IPS DF 19.7 (cell line): ENCODE data around the gene IRAK2.

ENCODE experiments used
- DNase-seq: peaks from one replicate; pipeline ENCODE4 v3.0.0-alpha.2; 2013; ENCODE audit warnings: low read depth, low spot score

Gene IRAK2

GRCh38 chr3:10223676-10224639 lies 59.2 kb downstream of the IRAK2 start:
- DNase-seq: no peak

- DNase-seq: no peak
These were observed 60.3 kb downstream of the IRAK2 start for GRCh38 chr3:10224794-10225665.

DNA sequence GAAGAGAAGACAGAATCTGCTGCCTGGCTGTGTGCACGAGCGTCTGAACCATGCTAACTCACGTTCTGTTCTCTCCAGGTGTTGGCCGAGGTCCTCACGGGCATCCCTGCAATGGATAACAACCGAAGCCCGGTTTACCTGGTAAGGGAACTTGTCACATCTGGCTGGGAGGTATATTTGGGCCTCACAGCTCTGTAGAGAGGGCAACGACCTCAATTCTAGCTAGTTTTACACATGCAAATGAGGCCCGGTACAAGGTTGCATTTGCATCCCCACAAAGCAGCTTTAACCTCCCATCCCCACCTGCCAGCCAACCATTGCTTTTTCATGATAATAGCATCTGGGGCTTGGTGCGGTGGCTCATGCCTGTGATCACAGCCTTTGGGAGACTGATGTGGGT lies 61.6 kb downstream of the IRAK2 start:
- peak; percentile 94 for DNase-seq

DNA sequence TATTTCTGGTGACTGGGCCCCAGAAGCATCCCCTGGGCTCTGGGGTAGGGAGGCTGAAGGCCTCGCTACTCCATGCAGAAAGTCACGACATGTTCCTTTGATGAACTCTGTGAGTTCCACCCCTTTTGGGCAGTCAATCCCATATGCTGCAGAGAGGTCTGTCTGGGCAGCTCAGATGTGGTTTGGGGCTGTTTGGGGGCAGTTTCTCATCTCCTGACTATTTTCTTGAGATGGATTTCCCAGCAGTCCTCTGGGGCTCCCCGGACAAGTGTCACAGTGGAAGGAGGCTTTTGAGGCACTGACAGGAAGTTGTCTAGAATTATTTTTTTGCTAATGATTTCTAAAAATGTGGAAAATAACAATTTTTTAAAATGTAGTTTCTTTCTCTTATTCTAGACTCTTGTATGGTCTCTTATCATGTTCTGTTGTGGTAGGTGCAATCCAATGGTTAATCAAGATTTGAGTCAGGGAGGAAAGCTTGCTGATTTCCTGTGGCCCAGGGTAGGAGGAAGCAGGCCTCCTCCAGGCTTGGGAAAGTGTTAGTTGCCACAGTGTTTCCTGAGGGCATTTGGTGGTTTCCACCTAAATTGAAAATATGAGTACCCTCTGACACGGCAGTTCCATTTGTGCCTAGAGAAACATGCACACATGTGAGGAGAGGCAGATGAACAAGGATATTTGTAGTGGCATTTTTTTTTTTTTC lies 63.7 kb downstream of the IRAK2 start:
- no peak for DNase-seq

DNA sequence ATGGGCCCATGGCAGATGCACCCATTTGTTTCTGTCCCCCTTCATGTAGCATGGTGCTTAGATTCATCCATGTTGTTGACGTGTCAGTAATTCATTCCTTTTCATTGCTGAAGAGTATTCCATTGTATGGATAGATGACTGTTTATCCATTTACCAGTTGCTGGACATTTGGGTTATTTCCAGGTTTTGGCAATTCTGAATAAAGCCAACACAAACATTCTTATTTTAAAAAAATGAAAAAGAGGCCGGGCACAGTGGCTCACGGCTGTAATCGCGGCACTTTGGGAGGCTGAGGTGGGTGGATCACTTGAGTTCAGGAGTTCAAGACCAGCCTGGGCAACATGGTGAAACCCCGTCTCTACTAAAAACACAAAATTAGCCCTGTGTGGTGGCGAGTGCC lies 64.9 kb downstream of the IRAK2 start:
- DNase-seq: no peak

- no peak for DNase-seq
These were observed 67.4 kb downstream of the IRAK2 start for GRCh38 chr3:10232137-10232536.

- DNase-seq: no peak
These were observed 69.3 kb downstream of the IRAK2 start for GRCh38 chr3:10233988-10234387.

DNA sequence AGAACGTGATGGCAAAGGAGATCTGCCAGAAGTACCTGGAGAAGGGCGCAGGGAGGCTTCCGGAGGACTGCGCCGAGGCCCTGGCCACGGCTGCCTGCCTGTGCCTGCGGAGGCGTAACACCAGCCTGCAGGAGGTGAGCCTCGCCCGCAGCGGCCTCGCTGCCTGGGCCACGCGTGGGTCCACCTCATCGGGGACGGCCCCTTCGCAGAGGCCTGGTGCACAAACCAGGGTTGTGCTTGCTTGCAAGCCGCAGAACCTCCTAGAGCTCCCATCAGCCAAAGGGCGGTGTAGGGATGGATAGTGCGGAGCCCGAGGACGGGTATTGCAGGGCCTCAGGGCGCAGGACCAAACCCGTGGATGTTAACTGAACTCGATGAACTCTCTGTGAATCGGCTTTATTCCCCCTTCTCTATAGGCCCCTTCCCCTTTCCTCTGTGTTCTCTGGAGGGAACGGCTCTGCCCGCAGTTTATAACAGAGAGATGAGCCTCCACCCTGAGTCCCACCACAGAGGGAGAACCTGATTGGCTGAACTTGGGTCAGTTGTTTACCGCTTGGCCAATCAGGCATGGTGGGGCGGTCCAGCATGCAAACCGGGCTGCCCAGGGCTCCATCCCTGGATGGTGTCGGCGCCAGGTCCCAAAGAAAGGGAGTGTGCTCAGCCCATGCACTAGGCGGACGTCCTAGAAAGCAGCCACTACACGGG lies 70.0 kb downstream of the IRAK2 start:
- peak; percentile 68 for DNase-seq

- no peak for DNase-seq
These were observed 70.8 kb downstream of the IRAK2 start for GRCh38 chr3:10235551-10235950.

- no peak for DNase-seq
These were observed 73.8 kb downstream of the IRAK2 start for GRCh38 chr3:10238345-10239183.

DNA sequence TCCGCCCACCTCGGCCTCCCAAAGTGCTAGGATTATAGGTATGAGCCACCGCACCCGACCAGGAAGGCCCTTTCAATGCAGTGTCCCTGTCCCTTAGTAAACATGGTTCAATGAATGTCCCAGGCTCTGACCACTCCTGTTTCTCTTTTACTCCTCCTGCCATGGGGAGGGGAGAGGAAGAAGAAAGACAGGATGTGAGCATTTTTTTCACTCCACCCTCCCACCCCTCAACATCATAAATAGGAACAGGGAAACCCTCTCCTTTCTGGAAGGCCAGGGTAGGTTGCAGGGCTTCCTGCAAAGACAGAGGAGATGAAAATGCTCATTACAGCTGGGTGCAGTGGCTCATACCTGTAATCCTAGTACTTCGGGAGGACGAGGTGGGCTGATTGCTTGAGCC lies 76.1 kb downstream of the IRAK2 start:
- no peak for DNase-seq

DNA sequence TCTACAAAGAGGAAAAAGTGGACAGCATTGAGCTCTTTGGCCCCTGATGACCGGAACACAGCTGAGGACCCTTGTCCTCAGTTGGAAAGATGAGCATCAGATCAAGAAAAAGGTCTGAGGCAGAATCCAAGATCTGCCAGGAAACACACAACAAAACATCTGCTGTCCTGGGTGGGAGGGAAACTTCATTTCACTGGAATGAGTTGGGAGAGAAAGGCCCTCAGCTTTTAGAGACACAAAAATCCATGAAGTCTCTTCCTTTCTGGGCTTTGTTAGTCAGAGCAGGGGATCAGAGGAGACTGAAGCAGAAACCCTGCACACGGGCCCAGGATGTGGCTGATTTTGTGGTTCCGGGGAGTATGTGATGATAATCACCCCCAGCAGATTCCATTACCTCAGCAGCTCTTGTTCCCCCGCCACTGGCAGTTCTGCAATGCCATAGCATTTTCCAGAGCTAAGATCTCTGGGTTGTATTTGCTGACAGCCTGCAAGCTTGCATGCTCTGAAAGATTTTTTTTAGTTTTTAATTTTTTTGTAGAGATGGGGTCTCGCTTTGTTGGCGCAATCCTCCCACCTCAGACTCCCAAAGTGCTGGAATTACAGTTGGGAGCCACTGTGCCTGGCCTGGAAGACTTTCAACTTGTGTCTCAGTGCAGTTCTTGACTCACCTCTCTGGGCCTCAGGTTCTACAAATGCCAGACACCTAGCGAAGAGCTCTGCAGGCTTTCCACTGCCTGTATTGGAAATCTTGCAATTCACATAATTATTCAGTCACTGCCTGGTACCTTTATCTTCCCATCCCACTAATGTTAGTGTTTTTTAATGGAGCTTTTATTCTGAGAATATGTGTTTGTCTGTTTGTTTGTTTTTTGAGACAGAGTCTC lies 77.7 kb downstream of the IRAK2 start:
- DNase-seq: no peak

- no peak for DNase-seq
These were observed 79.3 kb downstream of the IRAK2 start for GRCh38 chr3:10244009-10244408.

- no peak for DNase-seq
These were observed 80.5 kb downstream of the IRAK2 start for GRCh38 chr3:10245081-10245712.

GRCh38 chr3:10247679-10248183 lies 83.0 kb downstream of the IRAK2 start:
- DNase-seq: no peak

DNA sequence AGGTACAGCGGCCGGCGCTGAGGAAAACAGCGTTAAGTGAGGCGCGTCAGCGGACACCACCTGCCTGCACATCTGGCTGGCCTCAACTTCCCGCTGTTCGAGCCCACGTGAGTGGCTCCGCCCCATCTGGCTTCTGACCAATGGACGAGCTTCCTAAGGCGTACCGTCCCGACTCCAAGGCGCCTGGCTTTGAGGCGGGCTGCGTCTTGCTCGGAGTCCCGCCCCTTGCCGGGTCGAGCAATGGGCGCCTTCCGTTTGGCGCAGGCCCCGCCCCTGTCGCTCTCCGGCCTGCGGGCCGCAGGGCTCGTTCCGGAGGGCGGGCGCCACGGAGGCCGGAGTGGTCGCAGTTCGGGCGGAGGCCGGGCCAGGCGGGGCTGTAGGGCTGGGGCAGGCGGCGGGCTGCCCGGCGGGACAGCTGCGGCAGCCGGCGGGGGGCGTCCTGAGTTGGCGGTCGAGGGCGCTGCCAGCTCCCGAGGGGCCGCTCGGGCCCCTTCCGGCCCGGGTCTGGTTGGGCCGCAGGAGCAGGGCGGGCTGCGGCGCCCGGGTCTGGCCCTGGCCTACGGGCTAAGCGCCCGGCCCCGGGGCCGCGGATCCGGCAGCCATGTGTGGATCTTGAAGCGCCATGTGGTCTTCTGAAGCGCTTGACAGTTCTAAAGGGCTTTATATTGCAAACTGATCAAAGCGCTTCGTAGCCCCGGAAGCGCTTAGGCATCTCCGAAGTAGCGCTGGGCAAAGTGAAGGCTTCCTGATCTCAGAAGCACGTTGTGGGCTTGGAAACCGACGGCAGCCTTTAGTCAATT lies 83.7 kb downstream of the IRAK2 start, which contains the start of gene TATDN2:
Gene TATDN2 (plus strand): TSS at position 276 of the 800 bp plus-strand sequence. CDS start 742 bp downstream, outside the sequence.
- DNase-seq: peak; percentile 92

GRCh38 chr3:10248984-10249748 lies 84.4 kb downstream of the IRAK2 start:
- DNase-seq: no peak
